H4 (cell line): ENCODE results near the gene ZNF205. TPM values are rescaled to one million over a fixed set of nuclear protein-coding genes. Genes with fewer than 3 reads are reported as not detected.
"Not testable (repeated sequence)": the region's sequence is repeated elsewhere in the genome, so short reads cannot be mapped to it uniquely, and the experiment has no call there.

Experiments used
- DNase-seq: peaks from one replicate; pipeline ENCODE4 v3.0.0-alpha.2; 2015; ENCODE audit warnings: low spot score
- total RNA-seq: library from RNA; depleted of rRNA; stranded (reverse); fragments of >200 nt; shearing (Covaris generic); gene quantifications from 2 replicates; pipeline ENCODE4 v1.2.3, GENCODE V29; 2014

ZNF205 gene
- total RNA-seq, 1 experiment from 2014 or later, result 5.2 TPM

DNA sequence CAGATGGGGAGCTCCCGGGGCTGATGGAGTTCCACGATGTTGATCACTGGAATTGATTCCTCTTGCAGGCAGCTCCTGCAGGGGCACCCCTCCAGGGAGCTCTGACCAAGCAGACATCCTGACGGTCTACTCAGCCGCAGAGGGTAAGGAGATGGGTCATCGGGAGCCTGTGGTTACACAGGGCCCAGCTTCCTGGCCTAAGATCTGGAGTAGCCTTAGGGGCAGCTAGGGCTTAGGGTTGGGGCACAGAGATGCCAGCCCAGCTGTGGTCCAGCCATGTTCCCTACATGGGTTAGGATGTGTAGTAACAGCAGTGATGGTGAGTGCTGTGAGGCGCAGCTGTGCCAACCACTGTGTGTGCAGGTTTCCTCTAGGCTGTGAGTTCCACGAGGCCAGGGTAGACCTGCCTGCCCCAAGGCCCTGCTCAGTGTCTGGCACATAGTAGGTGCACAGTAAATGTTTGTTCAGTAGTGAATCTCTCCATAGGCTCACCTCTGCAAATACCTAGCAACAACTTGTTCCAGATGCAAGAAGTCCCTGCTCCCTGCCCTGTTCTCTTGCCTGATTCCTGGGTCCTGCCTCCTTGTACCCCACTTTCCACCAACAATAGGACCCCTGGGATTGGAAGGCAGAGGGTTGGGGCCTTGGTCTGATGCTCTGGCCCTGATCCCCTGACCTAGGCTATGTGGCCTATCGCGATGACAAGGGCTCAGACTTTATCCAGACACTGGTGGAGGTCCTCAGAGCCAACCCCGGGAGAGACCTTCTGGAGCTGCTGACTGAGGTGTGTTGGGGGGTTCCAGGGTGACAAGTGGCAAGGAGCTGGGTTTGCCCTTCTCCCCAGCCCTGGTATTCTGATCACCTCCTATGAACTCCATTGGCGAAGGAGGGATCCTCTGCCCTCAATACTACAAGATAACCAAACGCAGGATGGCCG lies 36.1 kb downstream of the ZNF205 start:
- DNase-seq, result no peak

DNA sequence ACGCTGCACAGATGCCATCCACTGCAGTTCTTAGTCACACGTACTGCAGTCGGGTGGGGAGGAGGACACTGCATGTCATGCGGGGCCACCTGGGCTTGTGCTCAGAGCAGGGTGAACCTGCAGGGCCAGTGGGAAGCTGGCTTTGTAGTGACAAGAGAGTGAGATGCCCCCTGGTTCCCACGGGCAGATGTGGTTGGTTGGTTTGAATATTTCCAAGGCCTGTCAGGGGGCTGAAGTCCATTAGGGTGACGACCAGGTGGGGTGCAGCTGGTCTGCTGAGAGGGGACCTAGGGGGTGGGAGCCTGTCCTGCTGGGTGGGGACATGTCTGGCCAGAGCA lies 36.8 kb downstream of the ZNF205 start:
- no peak for DNase-seq

DNA sequence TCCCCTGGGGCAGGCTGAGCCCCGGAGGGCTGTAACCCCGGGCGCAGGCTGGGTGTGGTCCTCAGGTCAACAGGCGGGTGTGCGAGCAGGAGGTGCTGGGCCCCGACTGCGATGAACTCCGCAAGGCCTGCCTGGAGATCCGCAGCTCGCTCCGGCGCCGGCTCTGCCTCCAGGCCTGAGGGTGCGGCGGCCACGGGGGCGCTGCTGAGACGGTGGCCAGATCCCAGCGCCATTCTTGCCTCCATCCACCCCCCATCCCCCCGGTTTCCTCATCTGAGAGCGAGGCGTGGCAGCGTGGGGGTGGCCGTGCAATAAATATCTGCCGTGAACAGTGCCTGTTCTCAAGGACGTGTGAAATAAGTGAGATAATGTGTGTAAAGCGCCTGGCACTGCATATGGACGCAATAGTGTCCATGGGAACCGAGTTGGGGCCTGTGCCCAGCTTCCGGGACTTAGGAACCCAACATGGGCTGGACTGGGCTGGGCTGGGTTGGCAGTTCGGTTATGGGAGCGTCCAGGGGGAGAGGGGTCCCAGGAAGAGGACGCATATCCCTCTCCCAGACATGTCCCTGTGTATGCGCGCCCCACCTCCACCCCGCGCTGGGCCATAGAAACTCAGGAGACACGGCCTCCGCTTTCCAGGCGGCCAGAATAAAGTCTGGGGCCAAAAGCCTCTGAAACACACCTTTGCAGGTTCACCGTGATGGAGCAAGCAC lies 37.4 kb downstream of the ZNF205 start:
- no peak for DNase-seq

DNA sequence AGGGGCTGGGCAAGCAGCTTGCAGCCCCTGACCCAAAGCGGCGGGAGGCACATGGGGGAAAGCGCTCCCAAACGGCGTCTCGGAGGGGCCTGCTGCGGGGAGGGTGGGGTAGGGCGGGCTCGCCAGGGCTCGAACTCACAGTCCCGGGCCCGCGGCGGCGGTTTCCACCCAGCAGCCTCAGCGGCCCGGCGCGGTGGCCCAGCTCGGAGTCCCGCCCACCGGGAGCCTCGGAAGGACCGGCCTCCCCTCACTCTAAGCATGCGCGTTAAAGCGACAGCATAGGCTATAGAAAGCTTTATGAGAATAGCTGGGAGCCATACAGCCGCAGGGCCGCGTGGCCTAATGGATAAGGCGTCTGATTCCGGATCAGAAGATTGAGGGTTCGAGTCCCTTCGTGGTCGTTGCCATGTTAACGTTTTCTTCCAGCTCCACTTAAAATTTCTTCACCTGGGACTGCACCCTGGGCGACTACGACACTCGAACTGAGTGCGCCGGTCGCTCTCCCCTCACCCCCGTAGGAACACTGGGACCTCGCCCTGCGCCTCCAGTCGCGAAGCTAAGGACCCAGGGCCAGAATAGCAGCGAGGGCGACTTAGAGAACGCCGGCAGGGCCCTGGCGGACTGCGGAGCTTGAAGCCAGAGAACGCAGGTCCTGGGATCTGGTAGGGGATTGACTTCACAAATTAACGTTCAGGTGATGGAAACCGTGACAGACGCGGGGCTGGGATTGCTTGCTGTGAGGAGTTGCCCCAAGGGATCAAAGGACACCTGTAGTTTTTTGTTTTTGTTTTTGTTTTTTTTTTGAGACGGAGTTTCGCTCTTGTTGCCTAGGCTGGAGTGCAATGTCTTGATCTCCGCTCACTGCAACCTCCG lies 38.2 kb downstream of the ZNF205 start:
- peak; percentile 93 for DNase-seq

DNA sequence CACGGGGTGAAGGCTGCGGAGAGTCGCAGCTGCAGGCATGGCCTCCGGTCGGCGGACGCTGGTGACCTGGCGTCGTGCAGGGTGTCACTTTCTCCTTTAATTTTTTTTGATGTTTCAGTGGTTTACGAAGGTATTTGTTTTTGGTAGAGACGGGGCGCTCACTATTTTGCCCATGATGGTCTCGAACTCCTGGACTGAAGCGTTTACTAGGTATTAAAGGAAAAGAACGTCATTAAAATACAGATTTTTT lies 39.6 kb downstream of the ZNF205 start:
- DNase-seq, result no peak

DNA sequence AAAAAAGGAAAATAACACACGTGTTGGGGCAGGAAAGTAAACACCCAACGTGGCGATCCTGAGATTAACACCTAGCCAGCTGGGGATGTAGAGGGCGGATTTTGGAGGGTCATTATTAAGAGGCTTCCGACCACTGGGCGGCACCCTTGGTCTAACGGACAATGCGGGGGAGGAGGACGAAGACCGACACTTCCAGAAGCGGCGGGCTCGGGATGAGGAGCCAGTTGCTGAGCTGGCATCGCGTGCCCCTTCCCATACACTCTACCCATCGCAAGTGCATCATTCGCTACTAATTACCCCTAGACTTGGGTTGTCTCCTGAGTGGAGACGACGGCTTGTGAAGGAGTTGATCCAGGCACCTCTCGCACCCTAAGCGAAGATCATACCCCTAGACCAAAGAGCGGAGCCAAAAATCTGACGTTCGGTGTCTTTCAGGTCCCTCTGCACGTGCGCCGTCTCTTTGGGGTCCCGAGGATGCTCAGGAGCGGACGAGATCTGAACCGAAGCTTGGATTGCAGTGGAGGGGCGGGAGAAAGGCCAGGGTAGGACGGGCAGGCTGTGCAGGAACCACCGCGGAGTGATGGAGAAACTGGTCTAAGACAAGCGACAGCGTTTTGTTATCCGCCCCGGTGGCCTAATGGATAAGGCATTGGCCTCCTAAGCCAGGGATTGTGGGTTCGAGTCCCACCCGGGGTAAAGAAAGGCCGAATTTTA lies 40.0 kb downstream of the ZNF205 start:
- DNase-seq, result peak; percentile 88

DNA sequence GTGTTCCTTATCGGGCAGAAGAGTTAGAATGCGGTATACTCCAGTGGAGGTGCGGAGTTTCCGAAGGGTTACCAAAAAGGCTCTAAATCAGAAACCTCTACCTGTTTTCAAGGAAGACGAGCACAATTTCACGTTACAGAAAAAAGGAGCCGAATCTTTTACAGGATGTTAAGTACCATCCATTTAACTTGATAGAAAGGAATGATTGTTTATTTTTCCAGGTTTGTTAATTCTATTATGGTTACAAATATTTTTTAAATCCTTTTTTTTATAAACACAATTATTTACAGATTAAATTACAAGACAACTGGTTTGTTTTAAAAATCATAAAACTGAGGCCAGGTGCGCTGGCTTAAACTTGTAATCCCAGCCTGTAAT lies 40.6 kb downstream of the ZNF205 start:
- no peak for DNase-seq

DNA sequence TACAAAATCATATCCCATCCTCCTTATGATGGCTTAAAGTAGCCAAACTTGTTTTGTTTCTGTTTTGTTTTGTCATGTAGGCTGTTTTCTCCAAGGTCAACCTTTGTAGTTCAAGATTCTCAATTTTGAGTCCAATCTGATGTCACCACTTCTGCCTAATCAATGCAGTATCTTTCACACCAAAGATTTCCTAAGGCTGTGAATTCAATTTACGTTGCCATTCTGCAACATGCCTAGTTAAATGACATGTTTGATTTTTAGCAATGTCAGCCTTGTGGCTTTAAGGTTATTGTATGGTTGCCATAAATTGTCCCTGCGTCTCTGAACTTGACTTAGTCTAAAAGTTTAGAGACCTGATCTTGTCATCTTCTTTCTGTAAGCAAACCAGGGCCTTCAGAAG lies 42.8 kb downstream of the ZNF205 start:
- no peak for DNase-seq

DNA sequence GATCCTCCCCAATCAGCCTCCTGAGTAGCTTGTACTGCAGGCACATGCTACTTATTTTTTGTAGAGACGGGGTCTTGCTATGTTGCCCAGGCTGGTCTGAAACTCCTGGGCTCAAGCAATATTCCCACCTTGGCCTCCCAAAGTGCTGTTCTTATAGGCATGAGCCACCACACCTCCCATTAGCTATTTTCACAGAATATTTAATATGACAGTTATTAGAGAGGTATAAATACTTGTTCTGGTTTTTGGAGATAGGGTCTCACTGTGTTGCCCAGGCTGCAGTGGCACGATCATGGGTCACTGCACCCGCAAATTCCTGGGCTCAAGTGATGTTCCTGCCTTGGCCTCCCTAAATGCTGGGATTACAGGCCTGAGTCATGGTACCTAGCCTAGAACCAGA lies 43.6 kb downstream of the ZNF205 start:
- DNase-seq, result no peak

DNA sequence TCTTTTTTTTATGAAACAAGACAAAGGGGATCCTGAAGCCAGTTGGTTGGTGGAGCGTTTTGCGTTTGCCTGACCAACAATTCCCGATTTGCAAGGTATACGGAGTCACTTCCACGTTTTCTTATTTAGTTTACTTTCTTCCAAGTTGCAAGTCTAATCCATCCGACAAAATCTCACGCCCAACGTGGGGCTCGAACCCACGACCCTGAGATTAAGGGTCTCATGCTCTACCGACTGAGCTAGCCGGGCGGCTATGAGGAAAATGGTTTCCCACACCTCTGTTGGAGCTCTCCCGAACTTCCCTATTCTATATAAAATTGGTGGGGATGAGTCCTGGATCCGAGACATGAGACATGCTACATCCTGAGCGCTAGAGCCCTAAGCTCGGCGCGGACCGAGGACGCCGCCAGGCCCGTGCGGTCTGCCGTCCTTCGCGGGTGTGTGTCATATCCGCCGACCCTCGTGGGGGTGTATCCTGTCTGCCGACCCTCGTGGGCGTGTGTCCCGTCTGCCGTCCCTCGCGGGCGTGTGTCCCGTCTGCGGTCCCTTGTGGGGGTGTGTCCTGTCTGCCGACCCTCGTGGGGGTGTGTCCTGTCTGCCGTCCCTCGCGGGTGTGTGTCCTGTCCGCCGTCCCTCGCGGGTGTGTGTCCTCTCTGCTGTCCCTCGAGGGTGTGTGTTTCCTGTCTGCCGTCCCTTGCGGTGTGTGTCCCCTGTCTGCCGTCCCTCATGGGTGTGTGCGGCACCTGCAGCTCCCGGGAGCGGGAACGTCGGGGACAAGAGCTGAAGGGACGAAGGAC lies 45.0 kb downstream of the ZNF205 start:
- DNase-seq, result peak; percentile 94

DNA sequence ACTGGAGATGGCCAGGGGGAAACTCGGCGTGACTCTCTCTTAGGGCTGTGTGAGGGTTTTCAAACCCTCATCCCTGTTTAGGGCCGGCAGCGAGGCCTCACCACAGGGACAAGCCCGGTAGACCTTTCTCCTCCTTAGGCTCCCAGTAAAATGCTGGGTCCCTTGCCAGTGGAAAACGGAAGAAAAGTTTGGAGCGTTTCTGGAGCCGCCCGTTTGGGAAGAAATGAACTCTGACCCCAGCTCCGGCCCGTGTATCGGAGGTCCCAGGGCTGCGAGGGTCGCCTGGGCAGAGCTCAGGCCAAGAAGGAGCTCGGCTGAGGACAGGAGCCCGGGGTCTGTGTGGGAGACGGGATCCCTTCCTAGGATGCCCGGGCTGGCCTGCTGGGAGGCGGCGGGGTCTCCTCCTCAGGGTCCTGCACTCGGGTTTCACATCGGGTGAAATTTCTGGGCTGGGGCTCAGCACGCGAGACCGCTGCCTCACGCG lies 45.7 kb downstream of the ZNF205 start:
- no peak for DNase-seq

DNA sequence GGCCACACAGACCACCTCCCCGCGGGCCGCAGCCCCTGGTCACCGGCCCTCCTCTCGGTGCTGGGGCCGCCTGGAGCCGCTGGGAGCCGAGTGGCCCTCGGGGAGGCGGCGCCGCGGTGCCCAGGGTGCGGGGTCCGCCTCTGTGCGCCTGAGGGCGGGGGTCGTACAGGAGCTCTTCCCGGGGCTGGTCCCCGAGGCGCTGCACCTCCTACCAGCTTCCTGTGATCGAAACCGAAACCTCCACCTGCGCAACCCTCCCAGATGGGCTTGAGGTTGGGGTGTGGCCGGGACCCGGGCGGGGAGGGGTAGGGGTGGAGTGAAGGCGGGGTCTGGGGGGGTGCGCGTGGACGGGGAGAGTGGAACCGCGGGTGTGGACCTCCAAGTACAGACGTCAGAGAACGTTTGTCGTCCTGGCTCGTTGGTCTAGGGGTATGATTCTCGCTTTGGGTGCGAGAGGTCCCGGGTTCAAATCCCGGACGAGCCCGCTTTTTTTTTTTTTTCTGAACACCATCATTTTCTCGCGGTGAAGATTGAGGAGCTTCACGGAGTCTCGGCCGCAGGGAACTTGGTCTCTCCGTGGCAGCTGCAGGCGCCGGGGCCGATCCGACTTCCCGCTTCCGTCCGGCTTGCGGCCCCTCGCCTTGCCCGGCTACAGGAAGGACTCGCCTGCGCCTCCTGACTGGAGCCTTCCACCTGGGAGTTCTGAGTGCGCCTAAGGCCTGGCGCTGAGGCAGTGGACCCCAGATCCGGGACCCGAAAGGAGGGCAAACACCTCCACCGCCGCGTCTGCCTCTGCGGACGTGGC lies 46.3 kb downstream of the ZNF205 start:
- peak; percentile 87 for DNase-seq

DNA sequence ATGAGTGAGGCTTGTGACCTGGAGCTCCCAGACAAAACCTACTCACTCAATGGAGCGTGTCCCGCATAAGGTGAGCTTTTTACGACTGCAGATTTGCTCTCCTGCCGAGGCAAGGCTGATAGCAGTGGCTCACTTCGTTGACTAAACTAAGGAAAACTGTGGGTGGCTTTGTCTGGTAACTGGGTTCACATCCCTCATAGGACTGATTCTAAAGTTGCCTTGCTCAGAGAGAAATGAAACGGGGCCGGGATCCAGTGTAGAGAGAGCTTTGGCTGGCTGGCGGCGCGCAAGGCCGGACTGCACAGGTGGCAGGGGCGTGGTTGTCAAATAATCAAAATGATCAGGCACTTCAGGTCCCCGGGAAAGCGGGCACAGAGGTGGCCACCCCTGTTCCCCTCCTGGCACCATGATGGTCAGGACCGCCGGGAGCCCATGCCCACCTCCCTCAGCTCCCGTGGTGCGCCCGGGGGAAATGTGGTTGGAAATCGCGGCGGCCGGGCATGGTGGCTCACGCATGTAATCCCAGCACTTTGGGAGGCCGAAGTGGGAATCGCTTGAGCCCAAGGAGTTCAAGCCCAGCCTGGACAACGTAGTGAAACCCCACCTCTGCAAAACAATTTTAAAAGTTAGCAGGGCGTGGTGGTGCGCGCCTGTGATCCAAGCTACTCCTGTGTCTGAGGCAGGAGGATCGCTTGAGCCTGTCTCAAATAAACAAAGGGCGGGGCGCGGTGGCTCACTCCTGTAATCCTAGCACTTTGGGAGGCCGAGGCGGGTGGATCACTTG lies 49.0 kb downstream of the ZNF205 start:
- DNase-seq, result no peak

DNA sequence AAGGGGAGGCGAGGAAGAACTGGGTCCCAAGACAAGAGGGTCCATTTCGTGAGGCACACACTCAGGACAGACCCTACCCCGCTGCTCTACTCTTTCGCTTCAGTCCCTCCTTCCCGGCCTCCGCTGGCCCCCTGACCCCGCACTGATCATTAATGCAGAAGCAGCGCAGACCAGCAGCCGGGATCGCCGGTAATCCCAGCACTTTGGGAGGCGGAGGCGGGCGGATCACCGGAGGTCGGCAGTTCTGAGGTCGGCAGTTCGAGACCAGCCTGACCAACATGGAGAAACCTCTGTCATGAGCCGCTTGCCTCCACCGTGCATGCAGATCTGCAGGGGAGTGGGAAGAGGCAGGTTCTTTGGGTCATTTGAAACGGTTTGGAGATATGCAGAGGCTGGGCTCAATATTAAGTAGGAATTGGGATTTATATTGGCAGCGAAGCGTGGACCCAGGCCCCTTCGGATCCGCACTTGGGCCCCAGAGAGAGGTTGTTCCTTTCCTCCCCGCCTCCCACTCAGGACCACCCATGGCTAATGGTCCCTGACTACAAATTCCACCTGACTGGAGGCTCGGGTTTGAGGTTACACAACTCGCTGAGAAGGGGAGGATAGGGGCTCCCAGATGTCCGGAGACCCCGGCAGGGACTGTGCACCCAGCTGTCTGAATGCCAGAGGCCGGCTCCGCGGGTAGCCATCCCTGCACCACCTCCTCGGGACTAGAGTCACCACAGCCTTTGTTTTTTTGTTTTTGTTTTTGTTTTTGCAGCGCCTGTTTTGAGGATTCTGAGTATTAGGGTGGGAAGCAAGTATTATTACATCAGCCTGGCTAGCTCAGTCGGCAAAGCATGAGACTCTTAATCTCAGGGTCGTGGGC lies 52.0 kb downstream of the ZNF205 start:
- DNase-seq, result no peak

DNA sequence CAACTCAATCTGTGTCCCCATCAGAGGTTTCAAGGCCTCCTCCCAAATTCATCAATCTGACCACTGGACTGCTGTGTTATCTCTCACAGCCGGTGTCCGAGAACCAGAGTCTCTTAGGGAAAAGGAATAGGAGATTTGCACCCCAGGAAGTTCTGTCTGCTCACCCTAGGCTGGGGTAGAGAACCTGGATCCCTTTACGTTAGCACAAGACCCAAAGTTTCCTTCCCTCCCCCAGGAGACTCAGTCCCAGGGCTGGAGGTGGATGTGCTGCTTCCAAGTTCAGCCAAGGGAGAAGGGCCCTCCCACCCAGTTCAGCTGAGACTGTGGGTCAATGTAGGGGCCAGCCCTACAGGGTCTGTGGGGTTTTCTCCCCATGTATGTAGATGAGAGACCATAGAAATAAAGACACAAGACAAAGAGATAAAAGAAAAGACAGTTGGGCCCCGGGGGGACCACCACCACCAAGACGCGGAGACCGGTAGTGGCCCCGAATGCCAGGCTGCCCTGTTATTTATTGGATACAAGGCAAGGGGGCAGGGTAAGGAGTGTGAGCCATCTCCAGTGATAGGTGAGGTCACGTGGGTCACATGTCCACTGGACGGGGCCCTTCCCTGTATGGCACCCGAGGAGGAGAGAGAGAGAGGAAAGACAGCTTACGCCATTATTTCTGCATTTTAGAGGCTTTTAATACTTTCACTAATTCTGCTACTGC lies 52.9 kb downstream of the ZNF205 start:
- no peak for DNase-seq

DNA sequence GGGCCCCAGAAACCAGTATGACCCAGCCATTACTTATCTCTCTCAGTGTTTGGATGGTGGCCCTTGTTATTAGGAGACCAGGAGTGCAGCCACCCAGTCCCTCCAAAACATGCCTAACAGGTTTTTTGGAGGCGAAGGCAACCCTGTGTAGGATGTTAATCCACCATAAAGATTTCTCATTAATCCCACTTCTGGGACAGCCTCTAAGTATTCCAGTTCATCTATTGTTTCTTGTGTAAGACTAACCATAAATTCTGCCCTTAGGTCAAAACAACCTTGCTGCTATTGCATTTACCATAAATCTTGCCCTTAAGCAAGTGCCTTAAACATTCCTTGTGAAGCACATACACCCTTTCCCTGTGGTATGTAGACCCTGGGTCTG lies 54.1 kb downstream of the ZNF205 start:
- no peak for DNase-seq

DNA sequence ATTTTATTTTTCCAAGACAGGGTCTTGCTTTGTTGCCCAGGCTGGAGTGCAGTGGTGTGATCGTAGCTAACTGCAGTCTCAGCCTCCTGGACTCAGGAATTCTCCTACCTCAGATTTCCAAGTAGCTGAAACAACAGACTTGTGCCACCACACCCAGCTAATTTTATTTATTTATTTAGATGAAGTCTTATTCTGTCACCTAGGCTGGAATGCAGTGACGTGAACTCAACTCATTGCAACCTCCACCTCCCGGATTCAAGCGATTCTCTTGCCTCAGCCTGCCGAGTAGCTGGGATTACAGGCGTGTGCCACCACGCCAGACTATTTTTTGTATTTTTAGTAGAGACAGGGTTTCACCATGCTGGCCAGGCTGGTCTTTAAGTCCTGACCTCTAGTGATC lies 56.3 kb downstream of the ZNF205 start:
- DNase-seq, result not testable (repeated sequence)
